Measurements from ENCODE around the gene PCDHA4. TPM values are rescaled to one million over a fixed set of nuclear protein-coding genes. Genes with fewer than 3 reads are reported as not detected.
"Not testable (repeated sequence)": the region's sequence is repeated elsewhere in the genome, so short reads cannot be mapped to it uniquely, and the experiment has no call there.

PCDHA4 gene
- total and polyA plus RNA-seq, 8 donors, result 0.53 to 3.1 (median 1.1) TPM

- Histone ChIP-seq H3K9me3 (peaks cover 0 to 8% (median 2%) of the 10 kb centered on the region in 4 donors), H3K27ac (no peak overlapping the region), H3K4me1 (no peaks in the 10 kb centered on the region), H3K36me3 (no peaks in the 10 kb centered on the region), H3K4me3 (no peak overlapping the region), H3K27me3 (peaks cover 0 to 5% (median 0%) of the 10 kb centered on the region in 4 donors)
- DNase-seq (peak in 2 of 6 donors; percentile 50 to 60), ATAC-seq (no peak), FAIRE-seq (no peak)
- WGBS, 2 donors, result 33 to 37% methylated on average over 47 to 53 of the region's 53 CpGs
- TF ChIP-seq CTCF (IDR thresholded peaks at IDR 0.05), result no peak
- intact Hi-C loops (cut with DNase I), result no loop called here
These were observed 4.0 kb upstream of the PCDHA4 start for GRCh38 chr5:140802781-140803271.

GRCh38 chr5:140808241-140808888 lies 1.5 kb downstream of the PCDHA4 start:
- WGBS, 2 donors, result 53 to 57% methylated on average over 59 to 62 of the region's 62 CpGs

GRCh38 chr5:140808889-140809291 lies 2.0 kb downstream of the PCDHA4 start:
- Histone ChIP-seq H3K4me1 (no peaks in the 10 kb centered on the region), H3K4me3 (no peak overlapping the region), H3K36me3 (no peaks in the 10 kb centered on the region), H3K27me3 (peaks cover 0 to 8% (median 0%) of the 10 kb centered on the region in 4 donors), H3K9me3 (peaks cover 0 to 6% (median 0%) of the 10 kb centered on the region in 4 donors), H3K27ac (no peak overlapping the region)
- FAIRE-seq (no peak), DNase-seq (peak in 2 of 6 donors; percentile 48 to 65), ATAC-seq (no peak)
- intact Hi-C loops (cut with DNase I), result no loop called here
- no peak for TF ChIP-seq CTCF (IDR thresholded peaks at IDR 0.05)
- 55 to 57% methylated on average over 43 of the region's 43 CpGs for WGBS, 2 donors

More at GRCh38 chr5:140808241-140808888, 1.5 kb downstream of the PCDHA4 start:
- H3K9me3 ChIP-seq; intact Hi-C loops (cut with DNase I); H3K4me3 ChIP-seq; H3K4me1 ChIP-seq; FAIRE-seq; ATAC-seq; H3K27me3 ChIP-seq; H3K27ac ChIP-seq; H3K36me3 ChIP-seq: not testable (repeated sequence)
- DNase-seq, result peak in 2 of 6 donors; percentile 40 to 41

GRCh38 chr5:140821375-140822280 lies 14.8 kb downstream of the PCDHA4 start, which contains the start of gene PCDHA5:
Gene PCDHA5 (plus strand): TSS chr5:140821613.
- no peak within 1 kb of the TSS for H3K27ac ChIP-seq
- peak in 1 of 6 donors; percentile 62 for DNase-seq
- peak in 1 of 4 donors; percentile 17 for TF ChIP-seq CTCF (IDR thresholded peaks at IDR 0.05)
- WGBS, 2 donors, result 24 to 28% methylated on average over 39 of the region's 39 CpGs
- H3K27me3 ChIP-seq, result no peaks in the 10 kb centered on the region
- intact Hi-C loops (cut with DNase I), result no loop called here
- H3K4me3 ChIP-seq, result no peak within 1 kb of the TSS
- no peak for FAIRE-seq
- no peak for ATAC-seq
- no peaks in the 10 kb centered on the region for H3K9me3 ChIP-seq
- H3K36me3 ChIP-seq, result no peaks in the 10 kb centered on the region
- H3K4me1 ChIP-seq, result no peaks in the 10 kb centered on the region

- intact Hi-C loops (cut with DNase I), result no loop called here
- Histone ChIP-seq H3K4me3 (no peak overlapping the region), H3K27ac (no peak overlapping the region), H3K36me3 (no peaks in the 10 kb centered on the region), H3K27me3 (no peaks in the 10 kb centered on the region), H3K4me1 (no peaks in the 10 kb centered on the region), H3K9me3 (no peaks in the 10 kb centered on the region)
- FAIRE-seq (no peak), DNase-seq (no peak), ATAC-seq (no peak)
- TF ChIP-seq CTCF (IDR thresholded peaks at IDR 0.05), result no peak
- 25 to 27% methylated on average over 6 of the region's 6 CpGs for WGBS, 2 donors
These were observed 15.4 kb downstream of the PCDHA4 start for GRCh38 chr5:140822281-140822629.

GRCh38 chr5:140822969-140823368 lies 16.1 kb downstream of the PCDHA4 start:
- not testable (repeated sequence) for H3K9me3 ChIP-seq

More at GRCh38 chr5:140822969-140823368, 16.1 kb downstream of the PCDHA4 start:
- ATAC-seq; H3K4me3 ChIP-seq; H3K27ac ChIP-seq; FAIRE-seq; H3K4me1 ChIP-seq; intact Hi-C loops (cut with DNase I); H3K27me3 ChIP-seq; H3K36me3 ChIP-seq: not testable (repeated sequence)
- peak in 2 of 6 donors; percentile 27 to 44 for DNase-seq
- WGBS, 2 donors, result 40 to 45% methylated on average over 48 of the region's 48 CpGs

Measured in pancreas (tissue), 10 donors.